Fibroblast of mammary gland (primary cell): ENCODE measurements around the gene SUGCT.

Source experiments
- DNase-seq: peaks from one replicate; pipeline ENCODE4 v3.0.0-alpha.2; 2010; ENCODE audit warnings: low read depth
- H3K4me3 ChIP-seq: 2 replicates; pipeline ENCODE4 v1.5.1; 2011; ENCODE audit warnings: low read depth, mild to moderate bottlenecking, low read length, moderate library complexity; ENCODE audit not compliant: control insufficient read depth
- CTCF ChIP-seq: conservative IDR thresholded peaks from 2 replicates; pipeline ENCODE4 v1.5.1; 2011; ENCODE audit warnings: low read depth, low read length, inconsistent platforms; ENCODE audit not compliant: control insufficient read depth, insufficient read depth

Gene SUGCT

GRCh38 chr7:40572810-40573465 is 438.1 kb downstream of the SUGCT start:
- DNase-seq: peak; percentile 87
- no peak for TF ChIP-seq CTCF
- no peak overlapping the region for H3K4me3 ChIP-seq

GRCh38 chr7:40579401-40579800 is 444.6 kb downstream of the SUGCT start:
- TF ChIP-seq CTCF: no peak
- H3K4me3 ChIP-seq: no peak overlapping the region

GRCh38 chr7:40580776-40581175 is 446.0 kb downstream of the SUGCT start:
- no peak for TF ChIP-seq CTCF
- no peak overlapping the region for H3K4me3 ChIP-seq
- DNase-seq: no peak

More at GRCh38 chr7:40579401-40579800, 444.6 kb downstream of the SUGCT start:
- DNase-seq: peak; percentile 27

- H3K4me3 ChIP-seq: no peak overlapping the region
- no peak for TF ChIP-seq CTCF
- no peak for DNase-seq
Observed at GRCh38 chr7:40582539-40582938, 447.7 kb downstream of the SUGCT start.

- TF ChIP-seq CTCF: no peak
- peak; percentile 51 for DNase-seq
- H3K4me3 ChIP-seq: no peak overlapping the region
Observed at GRCh38 chr7:40583667-40584444, 449.1 kb downstream of the SUGCT start.

GRCh38 chr7:40584667-40585433 is 450.0 kb downstream of the SUGCT start:
- peak; percentile 45 for DNase-seq
- no peak for TF ChIP-seq CTCF
- no peak overlapping the region for H3K4me3 ChIP-seq
